ENCODE data around the gene SIM1.
A peak's percentile ranks its signal among the peaks of the same experiment; 100 is the strongest.

The SIM1 gene

DNA sequence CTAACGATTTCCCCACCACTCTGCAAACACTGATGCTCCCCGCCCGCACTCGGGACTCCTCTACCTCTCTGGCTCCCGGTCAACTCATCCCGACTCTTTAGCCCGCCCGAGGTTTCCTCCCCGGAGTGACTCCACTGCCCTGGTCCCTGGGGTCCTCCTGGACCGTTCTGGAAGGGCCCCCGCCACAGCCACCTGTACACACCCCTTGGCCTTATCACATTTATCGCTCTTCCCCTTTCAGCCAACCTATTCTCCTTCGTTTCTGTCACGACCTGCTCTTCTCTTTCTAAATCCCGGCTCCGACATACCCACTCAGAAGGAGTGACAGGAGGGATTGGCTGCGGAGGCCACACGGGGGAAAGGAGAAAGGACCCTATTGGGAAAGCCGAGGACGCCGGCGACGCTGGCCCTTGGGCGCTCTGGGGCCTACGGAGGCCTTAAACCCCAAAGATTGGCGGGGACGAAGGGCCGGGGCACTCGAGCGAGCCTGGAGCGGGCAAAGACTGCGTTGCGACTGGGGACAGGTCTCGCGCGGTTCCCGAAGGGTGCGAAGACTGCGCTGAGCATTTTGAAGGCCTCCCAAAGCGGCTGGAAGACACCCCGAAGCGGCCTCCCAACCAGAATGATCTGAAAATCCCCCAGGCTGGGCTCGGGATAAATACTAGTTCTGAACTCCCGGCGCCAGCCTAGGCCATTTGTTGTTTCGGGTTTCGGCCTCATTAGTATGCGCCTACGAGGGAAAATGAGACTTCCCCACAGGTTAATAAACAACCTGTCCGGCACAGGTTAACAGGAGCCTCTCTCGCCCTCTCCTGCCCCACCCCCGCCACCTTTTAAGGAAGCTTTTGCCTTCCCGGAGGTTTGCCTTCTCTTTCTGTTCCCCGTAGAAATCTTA, 9.2 kb downstream of the SIM1 start:
- ATAC-seq (ENCODE audit: low read depth) (no peak), DNase-seq (ENCODE audit: low spot score in 2 of 2) (no peak)
- Mint-ChIP-seq H3K4me1 (no peaks in the 10 kb centered on the region), H3K36me3 (peaks cover 2% of the 10 kb centered on the region), H3K9me3 (peaks cover 6% of the 10 kb centered on the region), H3K27ac (no peak overlapping the region), H3K27me3 (peaks cover 20% of the 10 kb centered on the region), H3K4me3 (no peak overlapping the region)

GRCh38 chr6:100454551-100455229, 10.0 kb downstream of the SIM1 start:
- H3K9me3 Mint-ChIP-seq = peaks cover 6% of the 10 kb centered on the region
- H3K4me1 Mint-ChIP-seq = no peaks in the 10 kb centered on the region
- H3K4me3 Mint-ChIP-seq = no peak overlapping the region
- no peak overlapping the region for H3K27ac Mint-ChIP-seq
- peaks cover 2% of the 10 kb centered on the region for H3K36me3 Mint-ChIP-seq
- H3K27me3 Mint-ChIP-seq = peaks cover 19% of the 10 kb centered on the region
- no peak for DNase-seq (ENCODE audit: low spot score in 2 of 2)
- ATAC-seq (ENCODE audit: low read depth) = no peak

GRCh38 chr6:100453701-100454521, 10.8 kb downstream of the SIM1 start:
- DNase-seq (ENCODE audit: low spot score in 2 of 2) (no peak), ATAC-seq (ENCODE audit: low read depth) (no peak)
- peaks cover 6% of the 10 kb centered on the region for H3K9me3 Mint-ChIP-seq
- H3K4me3 Mint-ChIP-seq = no peak overlapping the region
- H3K27me3 Mint-ChIP-seq = peaks cover 22% of the 10 kb centered on the region
- H3K27ac Mint-ChIP-seq = no peak overlapping the region
- H3K36me3 Mint-ChIP-seq = peaks cover 2% of the 10 kb centered on the region
- H3K4me1 Mint-ChIP-seq = no peaks in the 10 kb centered on the region

- H3K4me3 Mint-ChIP-seq = no peak overlapping the region
- peaks cover 1% of the 10 kb centered on the region for H3K36me3 Mint-ChIP-seq
- H3K4me1 Mint-ChIP-seq = no peaks in the 10 kb centered on the region
- H3K27ac Mint-ChIP-seq = no peak overlapping the region
- DNase-seq (ENCODE audit: low spot score in 2 of 2) (no peak), ATAC-seq (ENCODE audit: low read depth) (no peak)
- H3K27me3 Mint-ChIP-seq = peaks cover 27% of the 10 kb centered on the region
- peaks cover 5% of the 10 kb centered on the region for H3K9me3 Mint-ChIP-seq
Observed at GRCh38 chr6:100452998-100453397, 11.7 kb downstream of the SIM1 start.

- H3K27ac Mint-ChIP-seq = no peak overlapping the region
- no peaks in the 10 kb centered on the region for H3K4me1 Mint-ChIP-seq
- H3K4me3 Mint-ChIP-seq = no peak overlapping the region
- H3K9me3 Mint-ChIP-seq = peaks cover 4% of the 10 kb centered on the region
- no peaks in the 10 kb centered on the region for H3K36me3 Mint-ChIP-seq
- no peak for DNase-seq (ENCODE audit: low spot score in 2 of 2)
- ATAC-seq (ENCODE audit: low read depth) = no peak
- H3K27me3 Mint-ChIP-seq = peaks cover 21% of the 10 kb centered on the region
Observed at GRCh38 chr6:100451577-100451976, 13.1 kb downstream of the SIM1 start.

DNA sequence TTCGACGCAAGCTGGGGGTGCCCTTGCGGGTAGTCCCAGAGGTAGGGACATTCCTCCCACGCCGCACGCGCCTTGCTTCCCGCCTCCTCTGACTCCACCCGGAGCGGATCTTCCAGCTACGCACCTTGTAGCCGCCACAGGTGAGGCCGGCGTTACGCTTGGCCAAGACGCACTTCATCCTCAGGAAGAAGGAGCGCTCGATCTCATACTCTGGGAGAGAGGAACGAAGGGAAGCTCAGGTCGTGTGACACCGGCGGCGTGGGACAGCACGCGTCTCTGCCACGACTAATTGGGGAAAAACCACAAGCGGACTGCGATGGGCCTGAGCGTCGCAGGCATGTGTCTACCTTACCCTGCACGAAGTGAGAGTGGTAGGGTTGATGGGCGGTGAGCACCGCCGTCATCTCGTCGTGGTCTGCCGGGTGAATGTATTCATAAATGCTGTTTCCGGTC, 15.5 kb downstream of the SIM1 start:
- H3K27ac Mint-ChIP-seq = no peak overlapping the region
- H3K36me3 Mint-ChIP-seq = no peaks in the 10 kb centered on the region
- no peaks in the 10 kb centered on the region for H3K4me1 Mint-ChIP-seq
- no peaks in the 10 kb centered on the region for H3K9me3 Mint-ChIP-seq
- no peak overlapping the region for H3K4me3 Mint-ChIP-seq
- no peak for DNase-seq (ENCODE audit: low spot score in 2 of 2)
- ATAC-seq (ENCODE audit: low read depth) = no peak
- H3K27me3 Mint-ChIP-seq = peaks cover 18% of the 10 kb centered on the region

DNA sequence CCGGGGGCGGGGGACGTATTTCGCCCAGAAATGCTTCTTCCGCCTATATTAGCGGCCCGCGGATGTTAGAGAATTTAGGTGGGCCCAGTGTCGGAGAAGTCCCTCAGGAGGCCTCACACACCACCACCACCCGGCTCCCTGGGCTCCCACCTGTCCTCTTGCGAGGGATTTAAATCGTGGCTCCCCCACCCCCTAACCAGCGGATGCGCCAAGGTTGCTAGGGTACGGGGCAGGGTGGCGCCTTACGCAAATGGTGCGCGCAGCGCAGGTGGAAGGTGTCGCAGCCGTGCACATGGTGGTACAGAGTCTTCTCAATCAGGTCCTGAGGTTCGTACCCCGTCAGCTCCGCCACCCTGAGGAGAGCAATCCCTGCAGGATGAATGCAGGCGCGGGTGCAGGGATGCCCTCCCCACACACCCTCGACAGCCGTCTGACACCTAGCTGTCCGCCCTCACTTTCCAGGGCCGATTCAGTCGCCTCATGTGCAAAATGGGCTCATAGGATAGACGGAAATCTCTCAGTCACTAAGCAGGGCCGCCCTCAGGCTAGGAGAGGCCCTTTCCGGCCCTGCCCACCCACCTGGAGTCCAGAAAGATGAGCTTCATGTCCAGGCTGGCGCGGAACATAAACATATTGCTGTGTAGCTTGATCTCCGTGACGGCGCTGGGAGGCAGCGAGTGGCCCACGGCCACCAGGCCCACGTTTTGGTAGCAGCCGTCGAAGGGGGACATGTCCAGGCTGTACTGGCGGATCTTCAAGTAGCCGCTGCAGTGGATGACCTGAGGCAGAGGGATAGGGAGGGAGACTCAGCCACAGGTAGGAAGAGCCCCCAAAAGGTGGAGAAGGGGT, 16.6 kb downstream of the SIM1 start:
- no peaks in the 10 kb centered on the region for H3K36me3 Mint-ChIP-seq
- no peaks in the 10 kb centered on the region for H3K9me3 Mint-ChIP-seq
- H3K4me1 Mint-ChIP-seq = no peaks in the 10 kb centered on the region
- H3K4me3 Mint-ChIP-seq = no peak overlapping the region
- ATAC-seq (ENCODE audit: low read depth) = no peak
- H3K27ac Mint-ChIP-seq = no peak overlapping the region
- DNase-seq (ENCODE audit: low spot score in 2 of 2) = no peak
- H3K27me3 Mint-ChIP-seq = peaks cover 19% of the 10 kb centered on the region

DNA sequence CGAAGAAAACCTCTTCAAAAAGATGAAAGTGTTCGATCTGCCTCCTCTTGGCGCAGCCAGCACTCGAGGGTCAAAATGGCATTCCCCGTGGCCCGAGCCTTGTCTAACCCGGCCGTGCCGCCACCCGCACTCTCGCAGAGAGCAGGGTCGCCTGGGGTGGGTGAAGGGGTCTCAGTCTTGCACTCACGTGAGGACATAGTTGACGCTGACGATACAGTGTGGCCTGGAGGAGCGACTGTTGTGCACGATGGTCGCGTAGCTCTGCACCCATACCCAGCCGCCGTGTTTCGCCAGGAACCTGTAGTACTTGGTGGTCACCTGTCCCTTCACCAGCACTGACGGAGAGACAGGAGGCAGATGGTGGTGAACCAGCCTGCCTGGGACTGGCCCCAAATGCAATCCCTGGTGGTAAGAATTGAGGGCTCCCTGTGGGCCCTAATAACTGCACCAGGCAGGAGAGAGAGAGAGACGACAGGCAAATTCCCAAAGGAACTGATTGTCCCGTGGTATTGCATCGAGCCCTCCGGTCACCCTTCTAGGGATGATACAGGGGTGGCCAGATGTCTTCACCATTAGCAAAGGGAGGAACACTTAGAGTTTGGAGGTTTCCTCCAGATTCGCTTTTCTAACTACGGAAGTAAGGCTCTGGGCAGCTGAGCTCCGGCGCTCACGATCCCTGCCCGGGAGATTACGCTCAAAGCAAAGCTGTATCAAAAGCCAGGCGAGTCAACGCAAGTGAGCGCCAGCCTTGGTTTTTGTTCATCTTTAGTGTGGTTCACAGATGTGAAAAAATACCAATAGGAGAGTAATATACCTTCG, 17.4 kb downstream of the SIM1 start:
- Mint-ChIP-seq H3K27ac (no peak overlapping the region), H3K36me3 (no peaks in the 10 kb centered on the region), H3K4me3 (peak overlapping the region; percentile 11), H3K4me1 (no peaks in the 10 kb centered on the region), H3K9me3 (no peaks in the 10 kb centered on the region), H3K27me3 (peaks cover 17% of the 10 kb centered on the region)
- DNase-seq (ENCODE audit: low spot score in 2 of 2) (no peak), ATAC-seq (ENCODE audit: low read depth) (no peak)

DNA sequence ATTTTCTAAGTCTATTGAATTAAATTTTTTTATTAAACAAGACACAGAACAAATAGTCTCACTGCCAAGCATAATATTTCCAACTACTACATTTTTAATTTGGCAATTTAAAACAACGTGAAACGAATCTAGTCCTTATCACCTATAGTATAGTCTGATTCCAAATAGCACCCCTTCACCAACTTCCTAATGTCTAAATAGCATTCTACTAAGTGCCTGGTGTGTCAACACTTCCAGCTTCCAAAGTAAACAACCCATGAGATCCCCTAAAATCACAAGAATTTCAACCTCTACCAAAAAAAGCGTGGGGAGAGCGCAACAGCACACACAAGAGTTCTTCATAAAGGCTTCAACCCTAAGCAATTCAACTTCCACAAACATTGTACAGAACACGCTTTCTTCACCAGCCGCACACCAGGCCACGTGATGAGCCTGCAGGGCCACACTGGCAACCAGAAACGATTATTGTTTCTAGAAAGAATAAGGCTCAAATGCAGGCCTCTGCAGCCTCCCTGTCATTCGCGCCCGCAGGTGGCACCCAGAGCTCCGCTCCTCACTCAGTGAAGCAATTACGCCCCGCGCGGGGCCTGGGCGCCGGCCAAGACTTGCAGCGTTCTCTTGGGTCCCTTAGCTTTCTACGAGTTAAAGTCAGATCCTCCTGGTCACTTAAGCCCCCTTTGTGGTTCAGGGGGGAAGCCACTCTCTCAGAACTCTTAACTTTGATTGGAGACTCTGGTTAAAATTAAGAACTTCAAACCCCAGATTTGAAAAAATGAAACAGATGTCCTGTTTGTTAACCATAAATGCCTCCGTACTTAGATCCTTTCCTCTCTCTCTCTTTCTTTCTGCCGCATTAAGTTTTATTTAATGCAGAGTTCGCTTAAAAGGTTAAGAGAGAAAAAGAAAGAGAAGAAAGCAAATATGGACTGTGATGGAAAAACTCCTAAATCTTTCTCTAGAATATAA, 18.3 kb downstream of the SIM1 start:
- Mint-ChIP-seq H3K36me3 (no peaks in the 10 kb centered on the region), H3K4me3 (no peak overlapping the region)
- ATAC-seq (ENCODE audit: low read depth) = no peak

GRCh38 chr6:100445512-100445911, 19.2 kb downstream of the SIM1 start:
- Mint-ChIP-seq H3K27ac (no peak overlapping the region), H3K4me3 (no peak overlapping the region), H3K9me3 (no peaks in the 10 kb centered on the region), H3K27me3 (peaks cover 19% of the 10 kb centered on the region), H3K36me3 (no peaks in the 10 kb centered on the region), H3K4me1 (no peaks in the 10 kb centered on the region)
- ATAC-seq (ENCODE audit: low read depth) (no peak), DNase-seq (ENCODE audit: low spot score in 2 of 2) (no peak)

More for the DNA sequence above, 18.3 kb downstream of the SIM1 start:
- Mint-ChIP-seq H3K4me1 (no peaks in the 10 kb centered on the region), H3K27ac (no peak overlapping the region), H3K9me3 (no peaks in the 10 kb centered on the region), H3K27me3 (peaks cover 19% of the 10 kb centered on the region)
- no peak for DNase-seq (ENCODE audit: low spot score in 2 of 2)

GRCh38 chr6:100440935-100441334, 23.8 kb downstream of the SIM1 start:
- no peaks in the 10 kb centered on the region for H3K4me1 Mint-ChIP-seq
- no peak overlapping the region for H3K27ac Mint-ChIP-seq
- ATAC-seq (ENCODE audit: low read depth) (no peak), DNase-seq (ENCODE audit: low spot score in 2 of 2) (no peak)
- peaks cover 9% of the 10 kb centered on the region for H3K27me3 Mint-ChIP-seq
- no peaks in the 10 kb centered on the region for H3K9me3 Mint-ChIP-seq
- no peak overlapping the region for H3K4me3 Mint-ChIP-seq
- no peaks in the 10 kb centered on the region for H3K36me3 Mint-ChIP-seq

DNA sequence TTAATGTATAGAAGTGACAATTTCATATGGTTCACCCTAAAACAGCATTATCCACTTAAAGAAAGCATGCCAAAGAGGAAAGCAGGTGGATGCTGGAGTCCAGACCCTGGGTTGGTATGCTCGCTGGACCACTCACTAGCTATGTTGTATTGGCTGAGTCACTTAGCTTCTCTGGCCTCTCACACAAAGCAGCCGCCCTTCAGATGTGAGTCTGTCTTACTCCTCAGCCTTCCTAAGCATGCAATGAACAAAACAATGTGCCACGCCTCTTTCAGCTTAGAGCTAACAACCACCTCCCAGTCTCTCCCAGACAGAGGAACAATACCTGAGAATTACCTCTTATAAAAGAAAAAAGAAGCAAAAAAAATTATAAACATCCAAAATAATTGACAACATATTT, 29.4 kb downstream of the SIM1 start:
- no peaks in the 10 kb centered on the region for H3K9me3 Mint-ChIP-seq
- no peak for ATAC-seq (ENCODE audit: low read depth)
- DNase-seq (ENCODE audit: low spot score in 2 of 2) = no peak
- H3K36me3 Mint-ChIP-seq = no peaks in the 10 kb centered on the region
- H3K27me3 Mint-ChIP-seq = peaks cover 18% of the 10 kb centered on the region
- no peaks in the 10 kb centered on the region for H3K4me1 Mint-ChIP-seq
- no peak overlapping the region for H3K4me3 Mint-ChIP-seq
- no peak overlapping the region for H3K27ac Mint-ChIP-seq
